HG02943 (cell line): Measurements from ENCODE around the gene PSAPL1.

Experiments used
- ATAC-seq: cut with Tn5 transposase; IDR thresholded peaks from one replicate; pipeline ENCODE4 v1.9.1; 2021; ENCODE audit warnings: mild to moderate bottlenecking, low read depth, moderate library complexity; ENCODE audit not compliant: unreplicated experiment

PSAPL1 gene

DNA sequence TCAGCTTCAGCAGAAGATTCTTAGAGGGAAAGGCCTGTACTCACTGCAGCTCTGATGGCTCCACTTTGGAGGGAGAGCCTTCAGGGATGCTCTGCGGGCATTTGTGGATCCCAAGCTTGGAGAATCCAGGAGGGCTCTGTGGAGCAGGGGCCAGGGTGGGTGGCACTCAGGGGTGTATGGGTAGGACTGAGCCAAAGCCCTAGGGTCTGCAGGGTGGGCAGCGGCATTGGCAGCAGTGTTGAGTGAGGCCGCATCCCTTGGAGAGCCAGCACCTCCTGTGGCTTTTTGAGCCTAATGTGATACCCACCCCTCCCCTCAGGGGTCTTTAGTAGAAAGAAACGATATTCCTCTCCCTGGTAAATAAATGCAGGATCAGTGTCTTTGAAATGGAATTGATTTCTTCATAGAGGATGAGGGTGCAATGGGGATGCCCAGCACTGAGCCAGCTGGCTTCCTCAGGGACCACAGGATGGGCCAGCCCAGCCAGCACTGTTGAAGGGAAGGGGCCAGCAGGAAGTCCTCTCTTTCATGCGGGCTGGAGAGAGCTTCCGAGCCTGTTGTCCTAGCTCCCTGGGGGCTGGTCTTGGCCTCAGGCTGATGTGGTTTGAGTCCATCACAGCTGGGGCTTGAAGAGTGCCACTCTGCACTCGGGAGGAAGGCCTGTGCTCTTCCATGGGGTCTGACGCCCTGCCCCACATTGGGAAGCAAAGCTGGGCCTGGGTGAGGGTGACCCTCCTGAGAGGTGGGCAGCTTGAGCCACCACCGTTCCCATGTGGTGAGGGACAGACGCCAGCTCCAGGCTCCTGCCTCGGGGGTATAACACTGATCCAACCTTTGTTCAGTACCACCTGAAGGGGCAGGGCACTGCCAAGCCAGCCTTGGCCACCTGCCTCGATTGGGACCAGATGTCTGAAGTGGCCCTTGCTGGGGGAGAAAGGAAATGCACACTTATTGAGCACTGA, 49.5 kb downstream of the PSAPL1 start:
- ATAC-seq = no peak

DNA sequence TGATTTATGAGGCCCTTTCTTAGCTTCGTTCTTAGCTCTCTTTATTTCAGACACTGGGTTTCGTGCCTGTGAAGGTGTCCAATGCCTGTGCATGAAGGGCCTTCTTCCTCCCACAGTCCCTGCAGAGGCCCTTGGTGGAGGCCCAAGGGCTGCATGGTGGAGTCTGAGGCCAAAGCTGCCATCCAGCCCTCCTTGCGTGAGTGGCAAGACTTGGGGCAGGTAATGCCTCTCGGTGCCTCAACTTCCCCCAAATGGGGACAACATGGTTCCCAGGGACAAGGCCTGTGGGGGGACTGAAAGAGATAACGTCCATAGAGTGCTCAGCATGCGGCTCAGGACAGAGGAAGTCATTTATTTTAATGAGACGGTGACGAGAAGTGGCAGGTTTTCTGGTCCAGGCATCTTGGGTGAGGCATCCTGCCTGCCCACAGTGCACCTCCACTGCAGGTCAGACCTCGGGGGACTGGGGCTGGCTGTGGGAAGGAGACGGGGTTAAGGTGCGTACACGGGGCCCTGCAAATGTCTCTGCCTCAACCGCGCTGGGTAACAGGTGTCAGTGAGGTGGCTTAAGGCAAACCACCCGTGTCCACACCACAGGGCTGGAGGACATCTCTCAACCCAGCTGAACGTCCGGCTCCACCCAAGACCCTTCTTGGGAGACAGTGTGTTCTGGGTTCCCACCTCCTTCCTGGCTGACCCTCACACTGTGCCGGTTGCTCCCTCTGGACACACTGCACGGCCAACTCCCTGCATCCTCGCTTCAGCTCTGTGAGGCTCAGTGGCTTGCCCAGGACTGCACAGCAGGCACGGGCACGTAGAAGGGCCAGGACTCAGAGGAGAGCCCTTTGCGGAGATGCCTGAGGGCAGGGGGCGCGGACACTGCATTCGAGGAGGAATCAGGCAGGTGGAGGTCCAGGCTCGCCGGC, 50.5 kb downstream of the PSAPL1 start:
- ATAC-seq = no peak

DNA sequence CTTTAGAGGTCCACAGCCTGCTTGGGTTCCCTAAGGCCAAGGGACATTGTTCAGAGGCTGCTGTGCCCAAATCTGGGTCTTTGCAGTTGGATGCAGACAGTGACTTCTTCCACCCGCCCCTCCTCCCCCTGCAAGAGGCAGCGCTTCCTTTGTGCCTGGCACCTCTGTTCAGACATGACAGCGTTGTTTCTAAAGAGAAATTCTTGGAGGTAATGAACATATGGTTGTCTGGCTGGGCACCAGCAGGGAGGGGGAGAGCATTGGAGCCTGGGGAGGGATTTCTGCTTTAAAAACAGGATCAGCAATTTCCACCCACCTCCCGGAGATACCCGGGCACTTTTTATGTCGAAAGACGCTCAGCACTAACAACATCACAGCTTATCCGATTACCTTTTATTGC, 51.5 kb downstream of the PSAPL1 start:
- ATAC-seq = no peak

DNA sequence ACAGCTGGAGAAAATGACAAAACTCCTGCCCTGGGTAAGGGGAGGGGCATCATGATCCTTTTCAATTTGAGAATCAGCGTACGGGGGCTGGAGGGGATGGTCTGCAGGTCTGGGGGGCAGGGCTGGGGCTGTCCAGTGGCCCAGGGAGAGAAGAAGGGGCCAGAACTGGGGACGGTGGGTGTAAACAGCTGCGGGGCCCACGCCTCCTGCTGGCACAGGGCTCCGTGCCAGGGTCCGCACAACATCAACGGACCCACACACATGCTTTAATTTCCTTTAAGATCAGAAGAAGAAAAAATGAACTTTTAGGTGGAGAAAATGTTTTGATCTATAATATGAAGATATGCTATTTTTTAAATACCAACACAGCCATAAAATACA, 52.1 kb downstream of the PSAPL1 start:
- no peak for ATAC-seq

DNA sequence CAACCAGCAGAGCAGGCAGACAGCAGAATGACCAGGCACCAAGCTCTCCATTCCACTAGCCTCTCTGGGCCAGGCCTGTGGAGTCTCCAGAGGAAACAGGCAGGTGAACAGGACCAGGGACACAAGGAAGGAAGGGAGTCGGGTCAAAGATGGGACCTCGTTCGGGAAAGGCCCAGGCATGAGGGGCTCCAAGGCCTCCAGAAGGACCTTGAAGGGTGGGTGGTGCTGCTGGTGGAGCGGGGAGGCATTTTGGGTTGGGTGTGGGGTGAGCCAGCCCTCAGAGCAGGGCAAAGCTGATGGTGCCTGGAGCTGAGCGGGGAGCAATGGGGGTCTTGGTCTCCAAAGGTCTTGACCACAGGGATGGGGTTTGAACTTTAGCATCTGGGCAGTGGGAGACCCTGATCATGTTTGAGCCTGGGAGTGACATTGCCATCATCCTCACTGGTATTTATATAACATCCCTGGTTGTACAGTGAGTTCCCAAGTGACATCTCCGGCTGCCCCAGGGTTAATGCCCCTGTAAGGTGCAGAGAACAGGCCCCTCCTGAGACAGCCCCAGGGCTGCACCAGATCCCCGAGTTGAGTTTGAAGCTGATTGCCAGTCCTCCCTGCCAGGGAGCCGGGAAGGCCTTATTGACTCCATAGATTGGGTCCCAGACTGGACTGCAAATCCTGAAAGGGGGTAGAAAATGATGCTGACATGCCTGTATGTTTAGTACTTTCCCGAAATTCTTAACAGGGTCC, 52.7 kb downstream of the PSAPL1 start:
- no peak for ATAC-seq

DNA sequence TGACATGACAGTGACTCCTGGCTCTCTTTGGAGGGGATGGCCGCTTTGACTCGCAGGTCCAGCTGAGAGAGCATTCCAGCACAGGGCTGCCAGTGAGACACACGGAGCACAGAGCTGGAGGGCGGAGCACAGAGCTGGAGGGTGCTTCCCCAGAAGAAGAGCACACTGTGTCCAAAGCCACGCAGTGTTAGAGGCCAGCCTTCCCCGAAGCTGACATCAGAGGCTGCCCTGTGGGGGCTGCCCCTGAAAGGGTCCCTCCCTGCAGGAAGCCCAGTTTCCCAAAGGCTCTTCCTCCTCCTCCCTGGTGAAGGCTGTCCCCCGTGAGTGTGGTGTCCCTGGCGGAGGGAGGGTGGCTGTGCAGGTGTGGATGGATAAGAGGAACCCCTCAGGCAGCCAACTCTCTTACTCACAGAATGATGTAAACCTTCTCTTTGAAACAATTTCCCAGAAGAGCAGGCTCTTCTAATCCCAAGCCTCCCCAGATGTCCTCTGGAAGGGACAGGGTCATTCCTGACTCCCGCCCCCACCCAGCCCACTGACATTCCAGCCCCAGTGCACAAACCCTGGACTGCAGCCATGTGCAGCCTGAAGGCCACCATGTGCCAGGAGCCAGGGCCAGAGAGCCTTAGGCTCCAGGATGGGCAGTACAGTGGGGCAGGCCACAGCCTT, 53.4 kb downstream of the PSAPL1 start:
- ATAC-seq = no peak
